Lower lobe of right lung (tissue), 2 donors: ENCODE data around the gene RNF157. TPM values are rescaled to one million over a fixed set of nuclear protein-coding genes. Genes with fewer than 3 reads are reported as not detected.

Experiments
- ATAC-seq, 2 donors: fragments of 200-7000 bp; cut with Tn5 transposase; one replicate each; pipeline ENCODE4 v1.9.1; 2020 to 2022; ENCODE audit warnings: mild to moderate bottlenecking in 2 of 2, moderate library complexity in 2 of 2
- DNase-seq: peaks from one replicate; pipeline ENCODE4 v3.0.0-alpha.2; 2020
- H3K27ac ChIP-seq: fragments of 200-600 bp; one replicate; pipeline ENCODE4 v1.8.0; 2022
- H3K27me3 ChIP-seq: fragments of 200-600 bp; one replicate; pipeline ENCODE4 v1.8.0; 2022; ENCODE audit warnings: low read depth
- H3K36me3 ChIP-seq: fragments of 200-600 bp; one replicate; pipeline ENCODE4 v1.8.0; 2022; ENCODE audit warnings: mild to moderate bottlenecking
- H3K4me1 ChIP-seq: fragments of 200-600 bp; one replicate; pipeline ENCODE4 v1.8.0; 2022
- H3K4me3 ChIP-seq: fragments of 200-600 bp; one replicate; pipeline ENCODE4 v1.8.0; 2022; ENCODE audit warnings: mild to moderate bottlenecking
- H3K9me3 ChIP-seq: fragments of 200-600 bp; one replicate; pipeline ENCODE4 v1.8.0; 2022
- CTCF ChIP-seq: fragments of 200-600 bp; IDR thresholded peaks from one replicate; pipeline ENCODE4 v1.8.0; 2022; ENCODE audit warnings: antibody characterized with exemption, mild to moderate bottlenecking
- intact Hi-C: fragments of 100-400 bp; cut with DNase I; formaldehyde crosslinking; loops from one replicate; pipeline ENCODE4 v1.11.0; 2022
- long read RNA-seq: library from polyadenylated mRNA; unstranded; transcript quantifications from one replicate; pipeline ENCODE4 v2.0.0, GENCODE V29; 2021
- total RNA-seq: library from RNA; stranded (reverse); fragmentation: NEBNext Ultra II Directional; extraction: Animal tissue kit (Norgen Biotek cat#: 25700); gene quantifications from one replicate; pipeline ENCODE4 v1.2.1, GENCODE V29; 2021
- donor health status: DM: no; HTN: yes; CAD: no; lungs with severe emphysema.

The RNF157 gene
- total RNA-seq: 2.4 TPM
- long read RNA-seq, partial matches to known transcripts: 0 of 6 reads
- long read RNA-seq, other reads (novel, unspliced or antisense): 6 of 6 reads

- DNase-seq (peak; percentile 76), ATAC-seq (peak; percentile 83 to 84)
- Histone ChIP-seq H3K4me1 (peaks cover 22% of the 10 kb centered on the region), H3K36me3 (no peaks in the 10 kb centered on the region), H3K27ac (peak within 1 kb of the TSS; percentile 41), H3K4me3 (peak within 1 kb of the TSS; percentile 76), H3K9me3 (no peaks in the 10 kb centered on the region), H3K27me3 (peaks cover 15% of the 10 kb centered on the region)
- intact Hi-C loops: no loop called here
- TF ChIP-seq CTCF: no peak
Observed at GRCh38 chr17:76240461-76241203, at the start of gene RNF157. Gene RNF157 (minus strand): TSS chr17:76240493. CDS start chr17:76240240, 253 bp downstream.

GRCh38 chr17:76281573-76282371 is 41.5 kb upstream of the RNF157 start:
- intact Hi-C loops: no loop called here
- TF ChIP-seq CTCF: no peak

GRCh38 chr17:76280650-76281049 is 40.4 kb upstream of the RNF157 start:
- ATAC-seq (no peak), DNase-seq (no peak)
- H3K9me3 ChIP-seq: no peaks in the 10 kb centered on the region
- no peak overlapping the region for H3K4me3 ChIP-seq
- H3K27me3 ChIP-seq: no peaks in the 10 kb centered on the region
- intact Hi-C loops: no loop called here
- H3K4me1 ChIP-seq: peaks cover 7% of the 10 kb centered on the region
- no peak for TF ChIP-seq CTCF
- H3K36me3 ChIP-seq: no peaks in the 10 kb centered on the region
- no peak overlapping the region for H3K27ac ChIP-seq

More at GRCh38 chr17:76281573-76282371, 41.5 kb upstream of the RNF157 start:
- Histone ChIP-seq H3K27ac (no peak overlapping the region), H3K9me3 (no peaks in the 10 kb centered on the region), H3K4me3 (no peak overlapping the region), H3K4me1 (peaks cover 7% of the 10 kb centered on the region), H3K36me3 (no peaks in the 10 kb centered on the region), H3K27me3 (no peaks in the 10 kb centered on the region)
- DNase-seq: no peak
- ATAC-seq: no peak

GRCh38 chr17:76279742-76280287 is 39.5 kb upstream of the RNF157 start:
- peaks cover 11% of the 10 kb centered on the region for H3K4me1 ChIP-seq
- DNase-seq (no peak), ATAC-seq (no peak)
- H3K27me3 ChIP-seq: no peaks in the 10 kb centered on the region
- no peaks in the 10 kb centered on the region for H3K36me3 ChIP-seq
- H3K27ac ChIP-seq: no peak overlapping the region
- peak; percentile 9 for TF ChIP-seq CTCF
- no peaks in the 10 kb centered on the region for H3K9me3 ChIP-seq
- H3K4me3 ChIP-seq: no peak overlapping the region
- intact Hi-C loops: no loop called here

- no peaks in the 10 kb centered on the region for H3K36me3 ChIP-seq
- no peak overlapping the region for H3K4me3 ChIP-seq
- H3K27ac ChIP-seq: no peak overlapping the region
- intact Hi-C loops: no loop called here
- H3K4me1 ChIP-seq: peaks cover 18% of the 10 kb centered on the region
- no peaks in the 10 kb centered on the region for H3K27me3 ChIP-seq
- peak; percentile 92 for DNase-seq
- ATAC-seq: peak; percentile 91 to 95
- peak; percentile 99 for TF ChIP-seq CTCF
- no peaks in the 10 kb centered on the region for H3K9me3 ChIP-seq
Observed at GRCh38 chr17:76278952-76279741, 38.9 kb upstream of the RNF157 start.
